Prostate gland (tissue), 2 donors: Measurements from ENCODE around the gene ACE. TPM values are rescaled to one million over a fixed set of nuclear protein-coding genes. Genes with fewer than 3 reads are reported as not detected.

Experiments
- DNase-seq: peaks from one replicate; pipeline ENCODE4 v3.0.0-alpha.2; 2019; ENCODE audit warnings: low spot score
- H3K27ac ChIP-seq, 2 donors: fragments of 200-600 bp; sonication (generic); 2 replicates each; pipeline ENCODE4 v1.5.1; 2017 to 2019
- H3K27me3 ChIP-seq: fragments of 200-600 bp; sonication (generic); replicated peaks from 2 replicates; pipeline ENCODE4 v1.5.1; 2019; ENCODE audit not compliant: insufficient read depth
- H3K36me3 ChIP-seq, 2 donors: fragments of 200-600 bp; sonication (generic); 1 replicate in 1 of 2; 2 replicates in 1 of 2; pipeline versions ENCODE4 v1.5.1 to v1.8.1; 2017 to 2019
- H3K4me1 ChIP-seq: fragments of 200-600 bp; sonication (generic); replicated peaks from 2 replicates; pipeline ENCODE4 v1.5.1; 2019
- H3K4me3 ChIP-seq, 2 donors: fragments of 200-600 bp; sonication (generic); 2 replicates each; pipeline ENCODE4 v1.5.1; 2017 to 2019
- H3K9me3 ChIP-seq: fragments of 200-600 bp; sonication (generic); 2 replicates; pipeline ENCODE4 v1.5.1; 2017
- CTCF ChIP-seq, 4 experiments: fragments of 200-600 bp in 2 of 4; fragments of 450-650 bp in 2 of 4; sonication (generic) in 2 of 4; IDR thresholded peaks; 1 replicate in 3 of 4; 2 replicates in 1 of 4; pipeline ENCODE4 v1.5.1; 2016 to 2019; ENCODE audit warnings: antibody characterized with exemption in 4 of 4, mild to moderate bottlenecking in 2 of 4, moderate library complexity in 2 of 4
- POLR2A ChIP-seq: fragments of 450-650 bp; IDR thresholded peaks from one replicate; pipeline ENCODE4 v1.6.1; 2016; ENCODE audit warnings: antibody characterized with exemption, mild to moderate bottlenecking
- POLR2AphosphoS5 ChIP-seq: sonication (generic); formaldehyde crosslinking; IDR thresholded peaks from one replicate; pipeline ENCODE4 v1.6.1; 2017; ENCODE audit warnings: antibody characterized with exemption
- WGBS: methylation state at CpG from one replicate; pipeline ENCODE4 v1.1.5; 2018; 5-methylcytosine and 5-hydroxymethylcytosine counted together
- intact Hi-C: fragments of 100-400 bp; cut with DNase I; formaldehyde crosslinking; loops from one replicate; pipeline ENCODE4 v1.14.2; 2022
- total RNA-seq, 2 donors: library from RNA; depleted of rRNA; stranded (reverse); fragments of >200 nt; gene quantifications; one replicate each; pipeline ENCODE4 v1.1.0, GENCODE V29; 2016

ACE gene
- total RNA-seq, 2 donors from 2014 or later: 42.8 to 54.6 TPM

GRCh38 chr17:63542942-63543821, 66.3 kb downstream of the ACE start:
- no peaks in the 10 kb centered on the region for H3K9me3 ChIP-seq
- peaks cover 3% of the 10 kb centered on the region for H3K4me1 ChIP-seq
- intact Hi-C loops: no loop called here
- no peak for TF ChIP-seq CTCF (IDR thresholded peaks at IDR 0.05)
- no peak for TF ChIP-seq POLR2A
- no peak for TF ChIP-seq POLR2AphosphoS5
- H3K27me3 ChIP-seq: no peaks in the 10 kb centered on the region
- no peak overlapping the region for H3K4me3 ChIP-seq
- no peak for DNase-seq
- no peaks in the 10 kb centered on the region for H3K36me3 ChIP-seq
- WGBS: 53% methylated on average over 15 of the region's 15 CpGs
- H3K27ac ChIP-seq: no peak overlapping the region

- TF ChIP-seq POLR2A (no peak), CTCF (IDR thresholded peaks at IDR 0.05) (no peak), POLR2AphosphoS5 (no peak)
- Histone ChIP-seq H3K27ac (no peak overlapping the region), H3K36me3 (no peaks in the 10 kb centered on the region), H3K4me1 (no peaks in the 10 kb centered on the region), H3K4me3 (no peak overlapping the region), H3K27me3 (no peaks in the 10 kb centered on the region), H3K9me3 (no peaks in the 10 kb centered on the region)
- intact Hi-C loops: no loop called here
- DNase-seq: no peak
These were observed 67.1 kb downstream of the ACE start for GRCh38 chr17:63543822-63544420.

GRCh38 chr17:63544467-63545301, 67.8 kb downstream of the ACE start:
- Histone ChIP-seq H3K36me3 (no peaks in the 10 kb centered on the region), H3K4me1 (no peaks in the 10 kb centered on the region), H3K27ac (no peak overlapping the region), H3K9me3 (no peaks in the 10 kb centered on the region), H3K4me3 (no peak overlapping the region), H3K27me3 (no peaks in the 10 kb centered on the region)
- intact Hi-C loops: no loop called here
- no peak for DNase-seq
- WGBS: 87% methylated on average over 13 of the region's 13 CpGs
- TF ChIP-seq POLR2A (no peak), POLR2AphosphoS5 (no peak), CTCF (IDR thresholded peaks at IDR 0.05) (no peak)

- Histone ChIP-seq H3K4me1 (no peaks in the 10 kb centered on the region), H3K27me3 (no peaks in the 10 kb centered on the region), H3K27ac (no peak overlapping the region), H3K4me3 (no peak overlapping the region), H3K36me3 (no peaks in the 10 kb centered on the region), H3K9me3 (no peaks in the 10 kb centered on the region)
- no peak for TF ChIP-seq CTCF (IDR thresholded peaks at IDR 0.05)
- TF ChIP-seq POLR2AphosphoS5: no peak
- no peak for TF ChIP-seq POLR2A
- WGBS: 96% methylated on average over 9 of the region's 9 CpGs
- DNase-seq: no peak
- intact Hi-C loops: no loop called here
These were observed 69.6 kb downstream of the ACE start for GRCh38 chr17:63546308-63547082.
